WI38 (cell line): Measurements from ENCODE around the gene SDS.

Experiments
- H3K4me3 ChIP-seq: 2 replicates; pipeline ENCODE4 v1.5.1; 2011; ENCODE audit warnings: low read depth, mild to moderate bottlenecking, control low read depth, low read length
- TF ChIP-seq, protein P1 (sequence below): IDR thresholded peaks from 2 replicates; pipeline ENCODE4 v1.5.1; 2012; ENCODE audit warnings: low read depth, mild to moderate bottlenecking, control low read depth, low read length

SDS gene

DNA sequence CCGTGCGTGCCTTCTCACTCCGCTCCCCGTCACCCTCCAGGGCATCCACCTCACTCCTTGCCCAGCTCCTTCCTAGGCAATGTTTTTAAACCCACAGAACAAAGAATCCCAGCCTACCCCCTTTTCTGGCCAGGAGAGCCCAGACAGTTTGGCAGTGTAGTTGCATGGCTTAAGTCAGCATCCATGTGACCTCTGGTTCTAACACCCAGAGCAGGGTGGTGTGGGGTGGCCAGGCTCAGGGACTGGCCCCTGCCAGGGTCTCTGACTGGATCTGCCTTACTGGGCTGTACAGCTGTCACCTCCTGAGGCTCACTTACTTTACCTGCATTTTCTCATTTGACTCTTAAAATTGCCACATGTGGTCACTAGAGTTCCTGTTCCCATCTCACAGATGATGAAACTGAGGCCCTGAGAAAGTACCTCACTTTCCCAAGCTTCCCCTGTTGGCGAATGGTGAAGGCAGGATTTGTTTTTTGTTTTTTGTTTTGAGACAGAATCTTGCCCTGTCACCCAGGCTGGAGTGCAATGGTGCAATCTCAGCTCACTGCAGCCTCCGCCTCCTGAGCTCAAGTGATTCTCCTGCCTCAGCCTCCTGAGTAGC, 18.3 kb downstream of the SDS start:
- no peak overlapping the region for H3K4me3 ChIP-seq
- TF ChIP-seq, protein P1, sequence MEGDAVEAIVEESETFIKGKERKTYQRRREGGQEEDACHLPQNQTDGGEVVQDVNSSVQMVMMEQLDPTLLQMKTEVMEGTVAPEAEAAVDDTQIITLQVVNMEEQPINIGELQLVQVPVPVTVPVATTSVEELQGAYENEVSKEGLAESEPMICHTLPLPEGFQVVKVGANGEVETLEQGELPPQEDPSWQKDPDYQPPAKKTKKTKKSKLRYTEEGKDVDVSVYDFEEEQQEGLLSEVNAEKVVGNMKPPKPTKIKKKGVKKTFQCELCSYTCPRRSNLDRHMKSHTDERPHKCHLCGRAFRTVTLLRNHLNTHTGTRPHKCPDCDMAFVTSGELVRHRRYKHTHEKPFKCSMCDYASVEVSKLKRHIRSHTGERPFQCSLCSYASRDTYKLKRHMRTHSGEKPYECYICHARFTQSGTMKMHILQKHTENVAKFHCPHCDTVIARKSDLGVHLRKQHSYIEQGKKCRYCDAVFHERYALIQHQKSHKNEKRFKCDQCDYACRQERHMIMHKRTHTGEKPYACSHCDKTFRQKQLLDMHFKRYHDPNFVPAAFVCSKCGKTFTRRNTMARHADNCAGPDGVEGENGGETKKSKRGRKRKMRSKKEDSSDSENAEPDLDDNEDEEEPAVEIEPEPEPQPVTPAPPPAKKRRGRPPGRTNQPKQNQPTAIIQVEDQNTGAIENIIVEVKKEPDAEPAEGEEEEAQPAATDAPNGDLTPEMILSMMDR = no peak

DNA sequence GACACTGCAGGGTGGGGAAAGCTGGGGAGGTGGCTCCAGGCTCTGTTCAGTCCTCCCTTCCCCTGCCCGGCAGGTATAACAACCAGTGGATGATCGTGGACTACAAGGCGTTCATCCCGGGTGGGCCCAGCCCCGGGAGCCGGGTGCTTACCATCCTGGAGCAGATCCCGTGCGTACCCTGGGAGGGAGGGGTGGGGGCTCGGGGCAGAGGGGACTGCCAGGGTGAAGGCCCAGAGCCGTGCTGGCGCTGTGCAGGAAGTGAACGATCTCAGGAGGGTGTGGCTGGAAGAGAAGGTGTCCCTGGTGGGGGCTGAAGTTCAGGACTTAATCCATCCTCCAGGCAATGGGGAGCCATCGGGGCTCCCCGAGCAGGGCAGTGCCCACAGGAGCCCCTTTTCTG, 18.9 kb downstream of the SDS start:
- no peak overlapping the region for H3K4me3 ChIP-seq
- TF ChIP-seq, protein P1 = no peak

DNA sequence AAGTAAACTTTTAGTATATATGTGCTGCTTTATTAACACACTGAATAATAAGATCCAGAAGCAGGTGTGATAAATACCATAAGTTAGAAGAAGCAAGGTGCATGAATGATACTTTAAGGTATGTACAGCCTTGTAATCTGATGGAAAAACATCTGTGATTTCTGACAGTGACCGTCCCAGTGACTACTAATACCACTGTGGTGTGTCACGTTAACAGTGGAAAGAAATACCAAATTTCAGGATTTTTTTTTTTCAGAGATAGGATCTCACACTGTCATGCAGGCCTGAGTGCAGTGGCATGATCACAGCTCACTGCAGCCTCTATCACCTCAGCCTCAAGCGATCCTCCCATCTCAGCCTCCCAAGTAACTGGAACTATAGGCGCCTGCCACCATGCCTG, 21.5 kb downstream of the SDS start:
- TF ChIP-seq, protein P1 = no peak
- no peak overlapping the region for H3K4me3 ChIP-seq

DNA sequence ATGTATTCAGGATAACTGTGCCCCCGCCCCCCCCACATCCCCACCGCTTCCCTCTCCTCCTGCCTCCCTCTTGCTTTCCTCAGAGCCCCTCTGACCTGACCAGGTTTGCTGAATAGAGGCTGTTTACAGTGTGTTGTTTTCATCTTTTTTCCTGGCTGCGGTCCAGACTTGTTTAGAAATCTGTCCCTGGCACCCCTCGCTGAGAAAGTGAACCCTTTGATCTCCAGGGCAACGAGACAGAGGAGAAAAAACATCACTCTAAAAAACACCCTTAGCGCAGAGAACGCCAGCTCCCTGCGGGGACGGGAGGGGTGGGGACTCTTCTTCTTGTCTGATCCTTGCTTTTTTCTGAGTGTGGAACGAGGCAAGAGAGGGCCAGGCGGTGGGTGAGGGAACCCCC, 22.5 kb downstream of the SDS start:
- no peak overlapping the region for H3K4me3 ChIP-seq
- TF ChIP-seq, protein P1 = no peak

DNA sequence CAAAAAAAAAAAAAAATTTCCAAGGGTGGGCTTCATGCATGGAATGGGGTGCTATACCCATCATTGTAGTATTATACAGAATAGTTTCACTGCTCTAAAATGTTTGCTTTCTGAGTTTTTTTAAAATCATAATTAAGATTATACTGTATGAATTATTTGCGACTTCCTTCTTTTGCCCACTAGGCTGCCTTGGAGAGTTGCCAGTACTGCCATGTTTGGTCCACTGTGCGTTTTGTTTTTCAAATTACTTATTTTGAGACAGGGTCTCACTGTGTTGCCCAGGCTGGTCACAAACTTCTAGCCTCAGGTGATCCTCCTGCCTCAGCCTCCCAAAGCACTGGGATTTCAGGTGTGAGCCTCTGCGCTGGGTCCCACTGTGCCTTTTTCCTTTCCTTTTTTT, 25.4 kb downstream of the SDS start:
- TF ChIP-seq, protein P1 = no peak
- no peak overlapping the region for H3K4me3 ChIP-seq

DNA sequence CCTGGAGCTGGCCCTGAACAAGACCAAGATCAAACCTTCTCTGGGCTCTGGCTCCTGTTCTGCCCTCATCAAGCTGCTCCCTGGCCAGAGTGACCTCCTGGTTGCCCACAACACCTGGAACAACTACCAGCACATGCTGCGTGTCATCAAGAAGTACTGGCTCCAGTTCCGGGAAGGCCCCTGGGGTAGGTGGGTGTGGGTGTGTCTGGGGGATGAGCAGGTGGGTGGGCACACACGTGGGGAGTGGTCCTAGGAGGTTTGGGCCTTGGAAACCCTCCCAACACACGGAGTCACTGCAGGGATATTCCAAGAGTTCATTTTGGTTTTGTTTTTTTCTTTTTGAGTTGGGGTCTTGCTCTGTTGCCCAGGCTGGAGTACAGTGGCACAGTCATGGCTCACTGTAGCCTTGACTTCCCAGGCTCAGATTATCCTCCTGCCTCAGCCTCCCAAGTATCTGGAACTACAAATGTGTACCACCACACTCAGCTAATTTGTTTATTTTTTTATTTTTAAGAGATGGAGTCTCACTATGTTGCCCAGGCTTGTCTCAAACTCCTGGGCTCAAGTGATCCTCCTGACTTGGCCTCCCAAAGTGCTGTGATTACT, 28.8 kb downstream of the SDS start:
- no peak overlapping the region for H3K4me3 ChIP-seq
- TF ChIP-seq, protein P1 = no peak

DNA sequence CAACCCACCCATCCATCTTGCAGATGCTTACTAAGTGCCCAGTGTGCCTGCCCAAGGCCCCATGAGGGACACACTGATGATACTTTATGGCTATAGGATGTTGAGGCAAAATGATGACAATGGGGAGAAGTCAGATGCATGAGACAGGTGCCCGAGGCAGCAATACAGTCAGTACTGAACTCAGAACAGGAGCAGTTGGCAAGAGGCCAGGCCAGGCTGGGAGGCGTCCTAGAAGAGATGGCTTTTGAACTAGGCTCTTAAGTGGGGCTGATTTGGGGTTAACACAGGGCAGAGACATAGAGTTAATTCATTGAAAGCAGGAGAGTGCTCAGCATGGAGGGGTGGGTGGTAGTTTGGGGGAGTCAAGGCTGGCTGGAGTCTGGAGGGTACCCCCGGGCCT, 29.7 kb downstream of the SDS start:
- H3K4me3 ChIP-seq = no peak overlapping the region
- TF ChIP-seq, protein P1 = no peak
